NT2/D1 (cell line): ENCODE data around the gene ZNF774.

Experiments used
- DNase-seq: peaks from one replicate; pipeline ENCODE4 v3.0.0-alpha.2; 2011; ENCODE audit warnings: low read depth, low spot score
- H3K27me3 ChIP-seq: 2 replicates; pipeline ENCODE4 v1.6.0; 2011; ENCODE audit warnings: mild to moderate bottlenecking; ENCODE audit not compliant: insufficient read length, insufficient read depth
- H3K36me3 ChIP-seq: 2 replicates; pipeline ENCODE4 v1.6.1; 2011; ENCODE audit warnings: mild to moderate bottlenecking, low read length, mixed read lengths; ENCODE audit not compliant: insufficient read depth, insufficient read length
- H3K4me1 ChIP-seq: 2 replicates; pipeline ENCODE4 v1.5.1; 2011; ENCODE audit not compliant: insufficient read depth, insufficient read length
- H3K4me3 ChIP-seq: 2 replicates; pipeline ENCODE4 v1.5.1; 2011; ENCODE audit warnings: low read depth; ENCODE audit not compliant: insufficient read length
- H3K9ac ChIP-seq: 2 replicates; pipeline ENCODE4 v1.6.0; 2011; ENCODE audit warnings: low read depth; ENCODE audit not compliant: insufficient read length
- H3K9me3 ChIP-seq: 2 replicates; pipeline ENCODE4 v1.5.1; 2011; ENCODE audit warnings: mild to moderate bottlenecking, low read length; ENCODE audit not compliant: insufficient read depth
- SUZ12 ChIP-seq: IDR thresholded peaks from 2 replicates; pipeline ENCODE4 v1.6.1; 2011; ENCODE audit not compliant: insufficient read length, insufficient read depth; ENCODE audit errors: extremely low read depth
- YY1 ChIP-seq: IDR thresholded peaks from 2 replicates; pipeline ENCODE4 v1.6.1; 2011; ENCODE audit not compliant: insufficient read length, insufficient read depth
- ZNF274 ChIP-seq: IDR thresholded peaks from 2 replicates; pipeline ENCODE4 v1.6.1; 2011; ENCODE audit warnings: mild to moderate bottlenecking, low read depth, low read length

The ZNF774 gene

GRCh38 chr15:90411176-90411575 is 59.1 kb downstream of the ZNF774 start:
- no peak overlapping the region for H3K9ac ChIP-seq
- no peaks in the 10 kb centered on the region for H3K27me3 ChIP-seq

More at GRCh38 chr15:90411176-90411575, 59.1 kb downstream of the ZNF774 start:
- Histone ChIP-seq H3K4me1 (peaks cover 2% of the 10 kb centered on the region), H3K9me3 (no peaks in the 10 kb centered on the region), H3K36me3 (peaks cover 9% of the 10 kb centered on the region), H3K4me3 (no peak overlapping the region)
- TF ChIP-seq SUZ12 (no peak), YY1 (no peak), ZNF274 (no peak)
- no peak for DNase-seq
